IPS-20b (cell line): ENCODE data around the gene GJB3.
"Not testable (repeated sequence)": the region's sequence is repeated elsewhere in the genome, so short reads cannot be mapped to it uniquely, and the experiment has no call there.

Experiments used
- H3K27ac ChIP-seq: one replicate; pipeline ENCODE4 v1.5.1; 2013; ENCODE audit warnings: low read length
- H3K27me3 ChIP-seq: 2 replicates; pipeline ENCODE4 v1.6.1; 2013; ENCODE audit warnings: mild to moderate bottlenecking, low read length, inconsistent platforms; ENCODE audit not compliant: insufficient read depth
- H3K36me3 ChIP-seq: 2 replicates; pipeline ENCODE4 v1.6.1; 2013; ENCODE audit warnings: low read depth, mild to moderate bottlenecking, inconsistent platforms, low read length, moderate library complexity; ENCODE audit not compliant: insufficient read depth
- H3K4me1 ChIP-seq: 2 replicates; pipeline ENCODE4 v1.6.1; 2013; ENCODE audit warnings: mild to moderate bottlenecking, control low read depth, inconsistent platforms, low read length, moderate library complexity; ENCODE audit not compliant: insufficient read depth
- H3K4me3 ChIP-seq: 2 replicates; pipeline ENCODE4 v1.5.1; 2013; ENCODE audit warnings: mild to moderate bottlenecking, low read length, inconsistent platforms
- H3K9ac ChIP-seq: 2 replicates; pipeline ENCODE4 v1.6.1; 2013; ENCODE audit warnings: low read depth, mild to moderate bottlenecking, inconsistent platforms, low read length, moderate library complexity
- H3K9me3 ChIP-seq: 2 replicates; pipeline ENCODE4 v1.6.1; 2013; ENCODE audit warnings: mild to moderate bottlenecking, low read depth, low read length, inconsistent platforms; ENCODE audit not compliant: insufficient read depth

The GJB3 gene

GRCh38 chr1:34810781-34811180 is 29.8 kb downstream of the GJB3 start:
- not testable (repeated sequence) for H3K36me3 ChIP-seq, H3K9ac ChIP-seq, H3K4me3 ChIP-seq, H3K4me1 ChIP-seq, H3K27me3 ChIP-seq, H3K27ac ChIP-seq, H3K9me3 ChIP-seq

- no peak overlapping the region for H3K9ac ChIP-seq
- no peaks in the 10 kb centered on the region for H3K9me3 ChIP-seq
- H3K27me3 ChIP-seq: no peaks in the 10 kb centered on the region
- no peaks in the 10 kb centered on the region for H3K4me1 ChIP-seq
- no peaks in the 10 kb centered on the region for H3K36me3 ChIP-seq
- H3K4me3 ChIP-seq: no peak overlapping the region
- H3K27ac ChIP-seq: no peak overlapping the region
Measured at GRCh38 chr1:34816332-34816731, 35.3 kb downstream of the GJB3 start.

GRCh38 chr1:34816778-34817177 is 35.8 kb downstream of the GJB3 start:
- no peak overlapping the region for H3K9ac ChIP-seq
- H3K9me3 ChIP-seq: no peaks in the 10 kb centered on the region
- H3K4me3 ChIP-seq: no peak overlapping the region
- no peaks in the 10 kb centered on the region for H3K4me1 ChIP-seq
- no peaks in the 10 kb centered on the region for H3K27me3 ChIP-seq
- H3K27ac ChIP-seq: no peak overlapping the region
- no peaks in the 10 kb centered on the region for H3K36me3 ChIP-seq

- not testable (repeated sequence) for H3K4me1 ChIP-seq, H3K36me3 ChIP-seq, H3K9ac ChIP-seq, H3K27me3 ChIP-seq, H3K9me3 ChIP-seq, H3K4me3 ChIP-seq, H3K27ac ChIP-seq
Measured at GRCh38 chr1:34818862-34819261, 37.8 kb downstream of the GJB3 start.

- Histone ChIP-seq H3K4me3 (no peak overlapping the region), H3K27ac (no peak overlapping the region), H3K9ac (no peak overlapping the region), H3K36me3 (no peaks in the 10 kb centered on the region), H3K27me3 (no peaks in the 10 kb centered on the region), H3K9me3 (no peaks in the 10 kb centered on the region), H3K4me1 (no peaks in the 10 kb centered on the region)
Measured at GRCh38 chr1:34822202-34822601, 41.2 kb downstream of the GJB3 start.

GRCh38 chr1:34824817-34825454 is 43.9 kb downstream of the GJB3 start:
- Histone ChIP-seq H3K27ac (no peak overlapping the region), H3K27me3 (no peaks in the 10 kb centered on the region), H3K4me1 (no peaks in the 10 kb centered on the region), H3K9ac (no peak overlapping the region), H3K4me3 (no peak overlapping the region), H3K36me3 (no peaks in the 10 kb centered on the region), H3K9me3 (no peaks in the 10 kb centered on the region)

- no peaks in the 10 kb centered on the region for H3K36me3 ChIP-seq
- no peak overlapping the region for H3K27ac ChIP-seq
- H3K4me3 ChIP-seq: no peak overlapping the region
- no peaks in the 10 kb centered on the region for H3K9me3 ChIP-seq
- H3K4me1 ChIP-seq: no peaks in the 10 kb centered on the region
- H3K9ac ChIP-seq: no peak overlapping the region
- H3K27me3 ChIP-seq: no peaks in the 10 kb centered on the region
Measured at GRCh38 chr1:34825455-34826091, 44.6 kb downstream of the GJB3 start.

GRCh38 chr1:34827341-34827941 is 46.4 kb downstream of the GJB3 start:
- H3K9me3 ChIP-seq: no peaks in the 10 kb centered on the region
- no peak overlapping the region for H3K9ac ChIP-seq

GRCh38 chr1:34828611-34829010 is 47.6 kb downstream of the GJB3 start:
- Histone ChIP-seq H3K27me3 (no peaks in the 10 kb centered on the region), H3K9me3 (no peaks in the 10 kb centered on the region), H3K4me3 (no peak overlapping the region), H3K4me1 (no peaks in the 10 kb centered on the region), H3K27ac (no peak overlapping the region), H3K9ac (no peak overlapping the region), H3K36me3 (no peaks in the 10 kb centered on the region)

More at GRCh38 chr1:34827341-34827941, 46.4 kb downstream of the GJB3 start:
- Histone ChIP-seq H3K27ac (no peak overlapping the region), H3K4me3 (no peak overlapping the region), H3K4me1 (no peaks in the 10 kb centered on the region), H3K36me3 (no peaks in the 10 kb centered on the region), H3K27me3 (no peaks in the 10 kb centered on the region)

- Histone ChIP-seq H3K27me3 (no peaks in the 10 kb centered on the region), H3K4me1 (no peaks in the 10 kb centered on the region), H3K9ac (no peak overlapping the region), H3K9me3 (no peaks in the 10 kb centered on the region), H3K4me3 (no peak overlapping the region), H3K36me3 (no peaks in the 10 kb centered on the region), H3K27ac (no peak overlapping the region)
Measured at GRCh38 chr1:34829250-34829649, 48.2 kb downstream of the GJB3 start.

GRCh38 chr1:34831721-34832246 is 50.8 kb downstream of the GJB3 start:
- Histone ChIP-seq H3K9ac (no peak overlapping the region), H3K4me1 (no peaks in the 10 kb centered on the region), H3K27ac (no peak overlapping the region), H3K9me3 (no peaks in the 10 kb centered on the region), H3K36me3 (no peaks in the 10 kb centered on the region), H3K4me3 (no peak overlapping the region), H3K27me3 (no peaks in the 10 kb centered on the region)

- no peak overlapping the region for H3K9ac ChIP-seq
- H3K4me3 ChIP-seq: no peak overlapping the region
- H3K27me3 ChIP-seq: no peaks in the 10 kb centered on the region
- no peaks in the 10 kb centered on the region for H3K4me1 ChIP-seq
- no peaks in the 10 kb centered on the region for H3K9me3 ChIP-seq
- H3K27ac ChIP-seq: no peak overlapping the region
- H3K36me3 ChIP-seq: no peaks in the 10 kb centered on the region
Measured at GRCh38 chr1:34833711-34834110, 52.7 kb downstream of the GJB3 start.
